ENCODE data around the gene REEP1. TPM values are rescaled to one million over a fixed set of nuclear protein-coding genes. Genes with fewer than 3 reads are reported as not detected.

The REEP1 gene
- total and polyA plus RNA-seq, 8 donors = 1.4 to 7.0 (median 4.0) TPM

- H3K27ac ChIP-seq = no peak overlapping the region
- WGBS, 2 donors = 93 to 95% methylated on average over 2 of the region's 2 CpGs
- no peak for FAIRE-seq
- ATAC-seq = no peak
- H3K27me3 ChIP-seq = no peaks in the 10 kb centered on the region
- H3K9me3 ChIP-seq = no peaks in the 10 kb centered on the region
- no peak for DNase-seq
- H3K4me3 ChIP-seq = no peak overlapping the region
- intact Hi-C loops (cut with DNase I) = no loop called here
- TF ChIP-seq CTCF (IDR thresholded peaks at IDR 0.05) = no peak
- peaks cover 0 to 13% (median 10%) of the 10 kb centered on the region in 3 donors for H3K4me1 ChIP-seq
- peaks cover 0 to 52% (median 16%) of the 10 kb centered on the region in 3 donors for H3K36me3 ChIP-seq
Measured at GRCh38 chr2:86211033-86211795, 126.2 kb downstream of the REEP1 start.

- no peaks in the 10 kb centered on the region for H3K9me3 ChIP-seq
- H3K27me3 ChIP-seq = no peaks in the 10 kb centered on the region
- no peak for TF ChIP-seq CTCF (IDR thresholded peaks at IDR 0.05)
- H3K4me3 ChIP-seq = no peak overlapping the region
- no peak overlapping the region for H3K27ac ChIP-seq
- ATAC-seq (no peak), DNase-seq (no peak), FAIRE-seq (no peak)
- H3K4me1 ChIP-seq = peaks cover 0 to 17% (median 0%) of the 10 kb centered on the region in 3 donors
- intact Hi-C loops (cut with DNase I) = no loop called here
- WGBS, 2 donors = 86 to 91% methylated on average over 7 of the region's 7 CpGs
- peaks cover 0 to 35% (median 12%) of the 10 kb centered on the region in 3 donors for H3K36me3 ChIP-seq
Measured at GRCh38 chr2:86204458-86204857, 133.0 kb downstream of the REEP1 start.

GRCh38 chr2:86203614-86204013 lies 133.8 kb downstream of the REEP1 start:
- ATAC-seq (no peak), DNase-seq (no peak), FAIRE-seq (no peak)
- no peak for TF ChIP-seq CTCF (IDR thresholded peaks at IDR 0.05)
- H3K27ac ChIP-seq = no peak overlapping the region
- no peak overlapping the region for H3K4me3 ChIP-seq
- 92 to 98% methylated on average over 1 of the region's 1 CpG for WGBS, 2 donors
- no peaks in the 10 kb centered on the region for H3K9me3 ChIP-seq
- H3K4me1 ChIP-seq = peaks cover 0 to 20% (median 0%) of the 10 kb centered on the region in 3 donors
- H3K27me3 ChIP-seq = no peaks in the 10 kb centered on the region
- H3K36me3 ChIP-seq = peaks cover 0 to 28% (median 12%) of the 10 kb centered on the region in 3 donors
- intact Hi-C loops (cut with DNase I) = no loop called here

- ATAC-seq (no peak), DNase-seq (no peak), FAIRE-seq (no peak)
- no peak overlapping the region for H3K27ac ChIP-seq
- no peak for TF ChIP-seq CTCF (IDR thresholded peaks at IDR 0.05)
- intact Hi-C loops (cut with DNase I) = no loop called here
- H3K4me1 ChIP-seq = peaks cover 0 to 20% (median 0%) of the 10 kb centered on the region in 3 donors
- no peaks in the 10 kb centered on the region for H3K27me3 ChIP-seq
- H3K36me3 ChIP-seq = peaks cover 0 to 19% (median 3%) of the 10 kb centered on the region in 3 donors
- no peak overlapping the region for H3K4me3 ChIP-seq
- H3K9me3 ChIP-seq = no peaks in the 10 kb centered on the region
- WGBS, 2 donors = 87 to 91% methylated on average over 9 of the region's 9 CpGs
Measured at GRCh38 chr2:86202702-86203101, 134.7 kb downstream of the REEP1 start.

- Histone ChIP-seq H3K9me3 (no peaks in the 10 kb centered on the region), H3K27ac (no peak overlapping the region), H3K36me3 (peaks cover 0 to 15% (median 0%) of the 10 kb centered on the region in 3 donors), H3K4me3 (no peak overlapping the region), H3K27me3 (no peaks in the 10 kb centered on the region), H3K4me1 (peaks cover 0 to 20% (median 0%) of the 10 kb centered on the region in 3 donors)
- 60 to 66% methylated on average over 2 of the region's 2 CpGs for WGBS, 2 donors
- no peak for TF ChIP-seq CTCF (IDR thresholded peaks at IDR 0.05)
- intact Hi-C loops (cut with DNase I) = no loop called here
- DNase-seq (no peak), ATAC-seq (no peak), FAIRE-seq (no peak)
Measured at GRCh38 chr2:86202336-86202692, 135.1 kb downstream of the REEP1 start.

Data from pancreas (tissue), 10 donors.